Measurements from ENCODE around the gene CTDNEP1.

CTDNEP1 gene

DNA sequence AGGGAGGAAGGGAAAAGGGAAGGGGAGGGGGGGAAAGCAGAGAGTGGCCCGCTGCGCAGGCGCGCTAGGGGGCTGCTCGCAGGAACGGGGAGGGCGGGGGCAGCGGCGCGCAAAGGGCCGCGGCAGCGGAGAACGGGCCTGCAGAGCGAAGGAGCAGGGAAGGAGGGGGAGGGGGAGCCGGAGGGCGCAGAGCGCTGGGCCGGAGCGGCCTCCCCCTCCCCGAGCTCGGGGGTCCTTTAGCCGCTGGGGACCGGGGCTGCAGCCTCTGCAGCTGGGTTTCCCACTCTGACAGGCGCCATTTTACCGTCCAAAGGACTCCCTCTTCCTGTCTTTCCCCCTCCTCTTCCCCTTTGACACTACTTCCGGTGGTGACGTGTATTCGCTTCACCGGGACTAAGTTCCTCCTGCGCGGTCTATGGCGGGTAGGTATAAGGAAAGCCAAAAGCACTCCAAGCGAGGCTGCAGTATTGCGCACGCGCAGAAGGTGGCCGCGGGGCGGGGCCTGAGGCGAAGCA, at the start of gene CTDNEP1:
TSS of gene CTDNEP1 (minus strand) at position 74 of the 515 bp plus-strand sequence. CDS start 438 bp downstream, outside the sequence.
- FAIRE-seq = peak; percentile 97

DNA sequence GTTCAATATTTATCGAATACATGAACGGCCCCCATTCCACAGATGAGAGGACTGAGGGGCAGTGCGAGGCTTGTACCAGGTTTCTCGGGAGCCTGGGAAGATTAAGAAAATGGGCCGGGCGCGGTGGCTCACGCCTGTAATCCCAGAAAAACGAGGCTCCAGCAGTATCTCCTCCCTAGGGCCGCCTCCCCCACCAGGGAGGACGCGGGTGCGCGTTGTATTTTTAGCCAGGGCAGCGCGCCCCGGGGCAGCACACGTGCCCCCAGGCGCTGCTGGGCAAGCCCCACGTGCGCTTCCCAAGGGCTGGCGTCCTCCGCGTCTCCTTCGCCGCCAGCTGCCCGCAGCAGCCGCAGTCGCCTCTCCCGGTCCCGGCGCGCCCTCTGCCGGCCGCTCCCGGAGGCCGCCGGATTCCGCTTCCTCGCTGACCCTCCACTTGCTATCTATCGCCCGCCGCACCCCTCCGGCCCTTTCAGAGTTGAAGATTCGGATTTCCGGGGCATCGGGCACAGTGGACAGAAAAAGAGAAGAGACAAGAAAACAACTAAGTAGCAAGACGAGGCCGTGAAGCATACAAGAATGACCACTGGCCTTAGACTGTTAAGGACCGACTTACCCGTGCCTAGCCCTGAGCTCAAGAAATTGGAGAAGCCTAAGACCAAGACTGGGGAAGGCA, 44.8 kb upstream of the CTDNEP1 start:
- FAIRE-seq = no peak

DNA sequence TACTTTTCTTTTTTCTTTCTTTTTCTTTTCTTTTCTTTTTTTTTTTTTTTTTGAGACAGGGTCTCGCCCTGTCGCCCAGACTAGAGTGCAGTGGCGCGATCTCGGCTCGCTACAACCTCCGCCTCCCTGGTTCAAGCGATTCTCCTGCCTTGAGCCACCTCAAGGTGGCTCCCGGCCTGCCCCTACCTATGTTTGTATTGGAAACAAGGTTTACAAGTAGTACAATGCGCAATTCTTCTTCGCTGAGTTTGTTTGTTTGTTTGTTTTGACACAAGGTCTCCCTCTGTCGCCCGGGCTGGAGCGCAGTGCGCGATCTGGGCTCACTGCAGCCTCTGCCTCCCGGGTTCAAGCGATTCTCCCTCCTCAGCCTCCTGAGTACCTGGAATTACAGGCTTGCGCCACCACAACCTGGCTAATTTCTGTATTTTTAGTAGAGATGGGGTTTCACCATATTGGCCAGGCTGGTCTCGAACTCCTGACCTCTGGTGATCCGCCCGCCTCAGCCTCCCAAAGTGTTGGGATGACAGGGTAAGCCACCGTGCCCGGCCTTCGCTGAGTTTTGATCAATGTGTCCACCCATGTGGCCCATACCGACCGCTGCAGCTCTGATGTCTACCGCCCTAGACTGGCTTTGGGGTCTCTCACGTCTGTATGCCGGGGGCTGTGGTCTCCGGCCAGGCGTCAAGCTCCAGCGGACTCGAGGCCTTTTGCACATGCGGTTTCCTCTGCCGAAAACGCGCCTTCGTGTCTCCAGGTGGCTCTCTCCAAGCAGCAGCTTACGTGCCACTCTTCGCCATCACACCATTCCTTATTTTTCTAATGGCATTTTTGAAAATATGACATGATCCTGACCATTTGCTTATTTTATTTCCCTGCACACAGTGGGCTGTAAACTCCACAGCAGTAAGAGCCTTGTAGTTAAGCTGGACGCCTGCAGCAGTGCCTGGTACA, 44.0 kb upstream of the CTDNEP1 start:
- FAIRE-seq = no peak

DNA sequence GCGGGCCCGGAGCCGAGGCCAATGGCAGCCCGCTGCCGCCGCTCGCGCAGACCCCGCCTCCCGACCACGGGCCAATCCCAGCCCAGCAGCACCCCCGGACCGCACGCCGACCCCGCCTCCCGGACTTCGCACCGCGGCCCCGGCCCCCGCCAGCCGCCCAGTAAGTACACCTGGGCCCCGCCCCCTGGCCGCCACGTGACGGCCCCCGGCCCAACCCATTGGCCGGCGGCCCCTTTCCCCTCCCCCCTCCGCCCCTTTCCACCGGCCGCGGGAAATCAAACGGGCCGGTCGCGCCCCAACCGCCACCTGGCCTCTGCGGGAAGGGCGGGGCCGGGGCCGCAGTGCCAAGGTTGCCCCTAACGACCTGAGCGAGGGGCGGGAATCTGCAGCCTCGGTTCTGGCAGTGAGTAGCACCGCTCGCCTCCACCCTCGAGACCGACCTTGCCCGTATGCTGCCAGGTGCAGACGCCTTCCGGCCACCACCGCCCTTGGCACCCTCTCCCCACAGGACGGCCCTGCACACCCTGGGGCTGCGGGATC, 43.1 kb upstream of the CTDNEP1 start, which contains the start of gene YBX2:
TSS of gene YBX2 (minus strand) at position 26 of the 540 bp plus-strand sequence. CDS start 139 bp downstream, outside the sequence.
- FAIRE-seq = no peak

DNA sequence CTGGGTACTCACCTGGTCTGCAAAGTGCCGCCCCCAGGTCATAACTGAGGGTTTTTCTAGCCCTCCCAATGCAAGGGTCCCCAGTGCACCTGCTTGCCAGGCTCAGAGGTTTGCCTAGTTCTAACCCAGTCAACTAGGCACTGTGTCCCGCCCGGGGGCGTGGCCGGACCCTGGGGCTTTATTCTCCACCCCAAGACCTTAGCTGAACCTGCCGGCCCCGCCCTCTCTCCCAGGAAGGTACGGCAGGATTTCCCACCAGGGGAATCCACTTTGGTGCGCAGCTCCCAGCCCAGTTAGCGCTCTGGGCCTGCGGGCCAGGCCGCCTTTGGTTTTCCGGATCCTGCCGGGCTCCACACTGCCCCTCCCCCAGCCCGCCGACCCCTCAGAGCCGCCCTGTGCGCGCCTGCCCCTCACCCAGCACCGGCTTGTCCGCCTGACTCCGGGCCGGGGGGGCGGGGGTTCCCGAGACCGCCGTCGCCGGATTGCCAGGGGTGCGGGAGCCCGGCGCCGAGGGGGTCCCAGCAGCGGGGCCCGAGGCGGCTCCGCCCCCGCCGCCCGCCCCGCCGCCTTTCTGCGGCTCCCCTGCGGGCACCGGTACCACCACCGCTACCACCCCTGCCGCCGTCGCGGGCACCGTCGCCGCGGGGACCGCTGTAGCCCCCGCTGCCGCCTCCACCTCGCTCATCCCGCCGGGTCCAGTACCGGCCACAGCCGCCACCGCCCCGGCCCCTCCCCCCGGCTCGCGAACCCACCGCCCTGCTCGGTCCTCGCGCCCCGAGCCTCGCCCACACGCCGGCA, 42.5 kb upstream of the CTDNEP1 start:
- no peak for FAIRE-seq

DNA sequence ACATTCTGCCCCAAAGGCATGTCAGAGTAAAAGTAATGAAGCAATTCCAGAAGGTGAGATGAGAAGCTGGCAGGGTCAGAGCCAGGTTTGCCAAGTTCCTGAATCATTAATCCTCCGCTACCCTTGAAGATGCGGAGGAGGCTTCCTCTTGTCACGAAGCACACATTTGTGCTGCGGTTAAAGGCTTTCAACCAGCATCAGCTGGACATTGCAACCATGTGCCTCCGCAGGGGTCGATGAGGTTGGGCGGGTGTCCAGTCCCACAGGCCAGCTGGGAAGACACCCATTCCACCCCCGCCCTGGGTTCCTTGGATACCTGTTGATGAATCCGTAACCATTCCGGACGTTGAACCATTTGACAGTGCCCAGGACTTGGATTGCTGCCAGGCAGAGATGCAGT, 41.6 kb upstream of the CTDNEP1 start:
- FAIRE-seq = no peak

DNA sequence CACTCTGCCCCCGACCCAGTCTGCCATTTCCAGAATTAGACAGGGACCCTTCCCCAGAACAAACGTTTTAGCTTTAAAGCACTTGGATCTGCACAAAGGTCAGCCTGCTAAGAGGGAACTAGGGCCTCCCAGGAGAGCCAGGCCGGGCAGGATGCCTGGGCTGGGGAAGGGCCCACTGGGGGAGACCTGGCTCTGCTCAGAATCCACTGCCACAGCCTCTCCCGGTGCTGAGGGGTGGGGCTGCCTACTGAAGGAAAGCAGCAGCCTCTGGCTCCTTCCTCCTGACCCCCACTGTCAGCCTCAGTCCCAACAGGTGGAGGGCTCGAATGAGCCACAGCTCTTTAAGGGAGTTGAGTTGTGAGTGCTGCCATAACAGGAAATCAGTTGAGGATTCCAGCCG, 41.2 kb upstream of the CTDNEP1 start:
- no peak for FAIRE-seq

DNA sequence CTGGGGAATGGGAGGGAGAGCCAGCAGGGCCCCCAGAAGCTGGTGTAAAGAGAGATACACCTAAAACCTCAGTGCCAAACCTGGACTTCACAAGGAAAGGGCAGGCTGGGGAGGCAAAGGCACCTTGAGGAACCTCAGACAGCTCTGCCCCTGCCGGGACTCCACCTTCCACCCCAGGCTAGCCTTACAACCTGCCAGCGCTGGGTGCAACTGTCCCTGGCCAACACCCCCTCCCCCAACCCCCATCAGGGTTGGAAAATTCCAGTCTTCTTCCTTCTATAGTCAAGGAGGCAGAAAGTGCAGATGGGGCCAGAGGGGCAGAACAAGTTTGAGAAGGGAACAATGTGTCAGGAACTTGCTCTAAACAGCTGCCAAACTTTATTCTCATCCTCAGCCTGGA, 40.7 kb upstream of the CTDNEP1 start:
- FAIRE-seq = no peak

DNA sequence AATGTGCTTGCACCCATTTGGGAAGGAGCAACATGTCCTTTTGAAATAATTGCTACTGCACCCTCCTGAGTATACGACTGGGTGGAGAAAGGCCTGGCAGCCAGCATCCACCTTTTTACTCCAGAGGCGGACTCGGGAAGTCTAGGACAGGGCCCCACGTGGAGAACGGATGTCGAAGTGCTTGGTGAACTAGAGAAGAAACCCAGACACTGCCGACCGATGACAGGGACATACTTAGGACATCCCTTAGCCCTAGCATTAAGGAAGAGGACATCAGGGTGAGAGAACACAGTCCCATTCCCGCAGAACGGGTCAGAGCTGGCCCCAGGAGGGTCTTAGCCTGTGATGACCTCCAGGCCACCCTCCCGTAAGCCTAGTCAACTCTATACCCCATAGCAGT, 39.2 kb upstream of the CTDNEP1 start:
- no peak for FAIRE-seq

DNA sequence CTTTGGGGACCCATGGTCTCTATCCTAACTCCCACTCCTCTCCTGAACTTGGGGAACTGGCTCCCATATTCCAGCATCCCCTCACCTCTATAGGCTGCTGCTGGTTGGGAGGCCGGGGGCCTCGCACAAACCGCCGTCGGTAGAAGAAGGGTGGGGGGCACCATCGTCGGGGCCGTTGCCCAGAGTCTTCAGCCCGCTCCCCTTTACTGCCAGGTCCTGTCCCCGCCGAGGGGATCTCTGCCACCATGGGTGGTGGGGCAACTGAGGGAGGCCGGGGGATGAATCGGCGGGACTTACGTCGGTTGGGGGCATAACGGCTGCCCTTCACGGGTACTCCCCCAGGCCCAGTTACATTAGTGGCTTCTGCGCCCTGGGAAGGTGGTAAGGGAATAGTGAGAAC, 38.6 kb upstream of the CTDNEP1 start:
- no peak for FAIRE-seq

DNA sequence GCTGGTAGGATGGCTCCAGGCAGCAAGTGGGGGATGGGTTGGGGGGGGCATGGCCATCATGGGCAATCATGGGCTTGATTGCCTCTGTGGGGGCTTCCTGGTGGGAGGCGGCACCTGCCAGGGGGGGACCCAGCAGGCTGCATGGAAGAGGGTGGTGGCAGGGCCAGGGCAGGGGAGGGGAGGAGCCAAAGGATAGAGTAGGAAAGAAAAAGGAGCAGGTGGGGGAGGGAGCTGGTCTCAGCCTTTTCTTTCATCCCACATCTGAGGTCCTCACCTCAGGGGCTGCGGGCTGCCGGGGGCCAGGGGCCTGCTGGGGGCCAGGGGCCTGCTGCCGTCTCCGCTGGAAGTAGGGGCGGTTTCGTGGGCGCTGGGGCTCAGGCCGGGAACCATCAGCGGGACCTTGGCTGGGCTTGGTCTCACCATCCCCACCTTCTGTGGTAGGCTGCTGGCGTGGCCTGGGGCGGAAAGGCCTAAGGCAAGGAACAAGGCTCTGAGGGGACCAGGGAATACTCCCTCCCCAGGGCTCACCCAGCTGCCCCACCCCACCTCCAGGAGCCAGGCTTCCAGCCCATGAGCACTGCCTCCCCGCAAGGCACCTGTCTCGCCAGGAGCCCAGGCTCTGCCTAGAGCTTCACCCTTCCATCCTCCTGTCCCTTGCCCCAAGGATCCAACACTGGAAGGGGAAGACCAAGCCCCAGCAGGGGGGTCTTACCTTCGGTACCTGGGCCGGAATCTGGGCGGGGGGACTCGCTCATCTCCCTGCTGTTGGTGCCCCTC, 37.9 kb upstream of the CTDNEP1 start:
- no peak for FAIRE-seq

DNA sequence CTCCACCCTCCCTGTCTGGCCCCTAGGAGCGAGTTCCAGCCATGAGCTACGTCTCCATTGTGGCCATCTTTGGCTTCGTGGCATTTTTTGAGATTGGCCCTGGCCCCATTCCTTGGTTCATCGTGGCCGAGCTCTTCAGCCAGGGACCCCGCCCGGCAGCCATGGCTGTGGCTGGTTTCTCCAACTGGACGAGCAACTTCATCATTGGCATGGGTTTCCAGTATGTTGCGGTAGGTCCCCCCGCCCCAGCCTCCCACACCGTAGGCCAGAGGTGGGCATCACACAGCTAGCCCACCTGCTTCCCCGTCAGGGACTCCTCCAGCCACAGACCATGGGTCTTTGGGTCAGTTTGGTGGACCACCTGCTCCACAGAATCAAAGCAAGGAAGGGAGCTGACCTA, 34.1 kb upstream of the CTDNEP1 start:
- no peak for FAIRE-seq

DNA sequence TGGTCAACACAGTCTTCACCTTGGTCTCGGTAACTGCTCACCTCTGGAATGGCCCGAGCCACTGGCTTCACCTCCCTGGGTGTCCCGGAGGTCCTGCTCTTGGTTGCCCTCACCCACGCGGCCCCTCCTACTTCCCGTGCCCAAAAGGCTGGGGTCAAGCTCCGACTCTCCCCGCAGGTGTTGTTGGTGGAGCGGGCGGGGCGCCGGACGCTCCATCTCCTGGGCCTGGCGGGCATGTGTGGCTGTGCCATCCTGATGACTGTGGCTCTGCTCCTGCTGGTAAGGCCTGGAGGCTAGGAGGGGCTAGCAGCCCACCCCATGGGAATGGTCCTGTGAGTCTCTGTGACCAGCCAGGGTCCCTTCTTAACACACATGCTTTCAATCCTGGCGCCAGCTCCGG, 33.4 kb upstream of the CTDNEP1 start:
- no peak for FAIRE-seq

DNA sequence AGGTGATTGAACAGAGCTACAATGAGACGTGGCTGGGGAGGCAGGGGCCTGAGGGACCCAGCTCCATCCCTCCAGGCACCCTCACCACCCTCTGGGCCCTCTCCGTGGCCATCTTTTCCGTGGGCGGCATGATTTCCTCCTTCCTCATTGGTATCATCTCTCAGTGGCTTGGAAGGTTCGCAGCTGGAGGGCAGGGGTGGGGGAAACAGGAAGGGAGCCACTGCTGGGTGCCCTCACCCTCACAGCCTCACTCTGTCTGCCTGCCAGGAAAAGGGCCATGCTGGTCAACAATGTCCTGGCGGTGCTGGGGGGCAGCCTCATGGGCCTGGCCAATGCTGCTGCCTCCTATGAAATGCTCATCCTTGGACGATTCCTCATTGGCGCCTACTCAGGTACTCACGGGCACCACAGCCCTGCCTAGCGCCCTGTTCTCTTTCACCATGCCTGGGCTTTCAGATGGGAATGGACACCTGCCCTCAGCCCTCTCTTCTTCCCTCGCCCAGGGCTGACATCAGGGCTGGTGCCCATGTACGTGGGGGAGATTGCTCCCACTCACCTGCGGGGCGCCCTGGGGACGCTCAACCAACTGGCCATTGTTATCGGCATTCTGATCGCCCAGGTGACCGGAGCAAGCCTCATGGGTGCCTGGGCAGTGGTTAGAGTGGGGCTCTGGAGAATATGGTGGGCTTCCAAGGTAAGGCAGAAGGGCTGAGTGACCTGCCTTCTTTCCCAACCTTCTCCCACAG, 32.1 kb upstream of the CTDNEP1 start:
- no peak for FAIRE-seq

DNA sequence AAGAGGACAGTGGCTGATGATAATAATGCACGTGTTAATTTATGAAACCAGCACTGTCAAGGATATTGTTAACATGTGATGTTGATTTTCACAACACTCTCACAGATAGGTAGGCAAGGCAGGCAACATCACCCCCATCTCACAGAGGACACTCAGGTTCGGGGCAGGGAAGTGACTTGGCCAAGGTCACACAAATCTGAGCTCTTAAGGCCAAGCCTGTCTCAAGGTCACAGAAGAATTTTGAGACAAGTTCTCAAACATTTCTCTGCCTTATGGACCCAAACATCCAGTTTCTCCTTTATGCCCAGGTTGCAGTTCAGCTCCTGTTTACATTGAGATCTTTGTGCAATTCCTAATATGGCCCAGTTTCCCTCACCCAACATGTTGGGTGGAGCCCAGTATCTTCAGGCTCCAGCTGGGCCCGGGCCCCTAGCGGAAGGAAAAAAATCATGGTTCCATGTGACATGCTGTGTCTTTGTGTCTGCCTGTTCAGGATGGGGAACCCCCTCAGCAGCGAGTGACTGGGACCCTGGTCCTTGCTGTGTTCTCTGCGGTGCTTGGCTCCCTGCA, 31.3 kb upstream of the CTDNEP1 start:
- FAIRE-seq = no peak

DNA sequence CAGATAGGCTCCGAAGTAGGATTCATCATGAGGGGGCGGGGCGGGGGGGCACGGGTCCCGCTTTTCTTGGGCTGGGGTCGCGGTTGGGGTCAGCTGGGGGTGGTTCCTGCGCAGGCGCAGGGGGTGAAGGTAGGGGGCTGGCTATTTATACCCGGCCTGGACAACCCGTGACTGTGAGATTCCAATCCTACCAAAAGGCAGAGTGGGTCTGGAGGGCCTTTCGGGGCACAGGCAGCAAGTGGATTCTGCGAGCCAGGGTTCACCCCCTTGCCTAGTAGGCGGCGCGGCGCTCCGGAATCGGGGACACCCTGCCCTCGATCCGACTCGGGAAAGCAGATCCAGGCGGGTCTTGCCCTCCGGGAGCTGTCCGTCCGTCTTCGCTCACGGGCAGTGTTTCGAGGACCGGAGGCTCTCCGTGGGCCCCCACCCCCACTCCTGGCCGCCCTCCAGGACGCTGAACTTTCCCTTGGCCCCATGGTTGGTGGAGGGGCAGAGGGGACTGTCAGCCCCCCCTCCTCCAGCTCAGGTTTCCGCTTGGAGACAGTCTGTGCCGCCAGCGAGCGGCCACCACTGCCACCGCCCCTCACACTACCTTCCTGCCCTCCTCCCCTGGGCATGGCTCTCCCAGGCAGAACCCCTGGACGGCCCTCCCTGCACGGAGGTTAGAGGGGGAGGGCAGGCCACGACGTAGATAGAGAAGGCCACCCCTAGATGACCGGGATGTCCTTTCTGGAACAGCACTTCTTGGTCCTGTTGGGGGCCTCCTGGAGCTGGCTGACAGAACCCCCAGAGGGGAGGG, 30.6 kb upstream of the CTDNEP1 start:
- no peak for FAIRE-seq

DNA sequence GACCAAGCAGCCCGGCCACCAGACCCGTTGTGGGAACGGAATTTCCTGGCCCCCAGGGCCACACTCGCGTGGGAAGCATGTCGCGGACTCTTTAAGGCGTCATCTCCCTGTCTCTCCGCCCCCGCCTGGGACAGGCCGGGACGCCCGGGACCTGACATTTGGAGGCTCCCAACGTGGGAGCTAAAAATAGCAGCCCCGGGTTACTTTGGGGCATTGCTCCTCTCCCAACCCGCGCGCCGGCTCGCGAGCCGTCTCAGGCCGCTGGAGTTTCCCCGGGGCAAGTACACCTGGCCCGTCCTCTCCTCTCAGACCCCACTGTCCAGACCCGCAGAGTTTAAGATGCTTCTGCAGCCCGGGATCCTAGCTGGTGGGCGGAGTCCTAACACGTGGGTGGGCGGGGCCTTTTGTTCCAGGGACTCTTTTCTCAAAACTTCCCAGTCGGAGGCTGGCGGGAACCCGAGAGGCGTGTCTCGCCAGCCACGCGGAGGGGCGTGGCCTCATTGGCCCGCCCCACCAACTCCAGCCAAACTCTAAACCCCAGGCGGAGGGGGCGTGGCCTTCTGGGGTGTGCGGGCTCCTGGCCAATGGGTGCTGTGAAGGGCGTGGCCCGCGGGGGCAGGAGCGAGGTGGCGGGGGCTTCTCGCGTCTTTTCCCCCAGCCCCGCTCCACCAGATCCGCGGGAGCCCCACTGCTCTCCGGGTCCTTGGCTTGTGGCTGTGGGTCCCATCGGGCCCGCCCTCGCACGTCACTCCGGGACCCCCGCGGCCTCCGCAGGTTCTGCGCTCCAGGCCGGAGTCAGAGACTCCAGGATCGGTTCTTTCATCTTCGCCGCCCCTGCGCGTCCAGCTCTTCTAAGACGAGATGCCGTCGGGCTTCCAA, 29.8 kb upstream of the CTDNEP1 start, which contains the start of gene SLC2A4:
TSS of gene SLC2A4 (plus strand) at position 645 of the 879 bp plus-strand sequence. CDS start at position 862, 217 bp downstream.
- peak; percentile 18 for FAIRE-seq

DNA sequence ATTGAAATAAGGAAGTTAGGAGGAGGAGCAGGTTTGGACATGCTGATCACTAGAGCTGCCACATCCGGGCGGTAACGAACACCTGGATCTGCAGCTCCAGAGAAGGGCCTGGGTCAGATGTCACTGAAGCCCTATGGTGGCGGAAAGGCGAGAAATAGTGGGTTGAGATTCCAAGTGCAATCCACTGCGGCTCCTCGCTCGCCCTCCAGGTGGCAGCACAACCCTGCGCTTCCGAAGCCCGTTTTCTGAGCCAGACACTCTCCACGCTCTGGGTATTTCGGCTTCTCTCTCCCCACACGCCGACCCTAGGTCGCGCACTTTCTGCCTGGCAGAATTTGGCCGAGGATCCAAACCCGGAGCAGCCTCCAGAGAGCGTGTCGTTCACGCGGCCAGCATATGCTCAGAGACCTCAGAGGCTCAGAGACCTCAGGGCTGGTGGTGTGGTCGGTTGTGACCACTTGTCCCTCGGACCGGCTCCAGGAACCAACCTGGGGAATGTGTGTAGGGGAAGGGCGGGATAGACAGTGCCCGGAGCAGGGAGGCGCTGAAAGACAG, 29.1 kb upstream of the CTDNEP1 start:
- peak; percentile 41 for FAIRE-seq
